GM18526 (cell line): ENCODE measurements around the gene SSBP3.

Experiments
- POLR2A ChIP-seq: IDR thresholded peaks from 3 replicates; pipeline ENCODE4 v1.6.1; 2011; ENCODE audit not compliant: insufficient read length; ENCODE audit errors: extremely low read depth

Gene SSBP3

GRCh38 chr1:54398963-54399528, 7.1 kb downstream of the SSBP3 start:
- TF ChIP-seq POLR2A, result no peak

GRCh38 chr1:54397980-54398379, 8.2 kb downstream of the SSBP3 start:
- TF ChIP-seq POLR2A, result no peak

GRCh38 chr1:54397090-54397591, 9.1 kb downstream of the SSBP3 start:
- TF ChIP-seq POLR2A, result no peak

GRCh38 chr1:54396261-54396933, 9.8 kb downstream of the SSBP3 start:
- no peak for TF ChIP-seq POLR2A

GRCh38 chr1:54395281-54395934, 10.8 kb downstream of the SSBP3 start:
- no peak for TF ChIP-seq POLR2A

GRCh38 chr1:54394104-54394503, 12.1 kb downstream of the SSBP3 start:
- TF ChIP-seq POLR2A, result no peak

- TF ChIP-seq POLR2A, result no peak
These were observed 13.8 kb downstream of the SSBP3 start for GRCh38 chr1:54392401-54392800.

GRCh38 chr1:54391450-54392209, 14.6 kb downstream of the SSBP3 start:
- TF ChIP-seq POLR2A, result no peak

GRCh38 chr1:54390655-54391054, 15.5 kb downstream of the SSBP3 start:
- no peak for TF ChIP-seq POLR2A

- no peak for TF ChIP-seq POLR2A
These were observed 18.8 kb downstream of the SSBP3 start for GRCh38 chr1:54387419-54387818.

- no peak for TF ChIP-seq POLR2A
These were observed 20.5 kb downstream of the SSBP3 start for GRCh38 chr1:54385727-54386022.

- TF ChIP-seq POLR2A, result no peak
These were observed 21.1 kb downstream of the SSBP3 start for GRCh38 chr1:54384918-54385726.

- TF ChIP-seq POLR2A, result no peak
These were observed 21.7 kb downstream of the SSBP3 start for GRCh38 chr1:54384471-54384870.

GRCh38 chr1:54381524-54381923, 24.7 kb downstream of the SSBP3 start:
- no peak for TF ChIP-seq POLR2A

- no peak for TF ChIP-seq POLR2A
These were observed 25.8 kb downstream of the SSBP3 start for GRCh38 chr1:54380290-54380882.
